Measurements from ENCODE around the gene ZNF460.

Gene ZNF460

GRCh38 chr19:57242821-57243220, 37.5 kb upstream of the ZNF460 start:
- no peak overlapping the region for H3K9ac ChIP-seq (ENCODE audit: low read length)
- H3K27ac ChIP-seq (ENCODE audit: low read depth, low read length), result no peak overlapping the region
- peaks cover 28% of the 10 kb centered on the region for H3K79me2 ChIP-seq (ENCODE audit: insufficient read depth, low read length)
- H3K9me3 ChIP-seq (ENCODE audit: insufficient read depth, low read length), result no peaks in the 10 kb centered on the region
- no peaks in the 10 kb centered on the region for H3K36me3 ChIP-seq (ENCODE audit: low read length)
- H3F3A ChIP-seq (ENCODE audit: insufficient read depth), result no peaks in the 10 kb centered on the region
- no peaks in the 10 kb centered on the region for H3K9me2 ChIP-seq (replicated peaks; ENCODE audit: insufficient read depth, low read length)
- no peak overlapping the region for H2AFZ ChIP-seq (ENCODE audit: low read depth, low read length, severe bottlenecking)
- H3K4me3 ChIP-seq (ENCODE audit: insufficient read depth, low read length, poor library complexity, severe bottlenecking), result no peak overlapping the region
- no peaks in the 10 kb centered on the region for H3K27me3 ChIP-seq (ENCODE audit: low read length)
- TF ChIP-seq CTCF (IDR thresholded peaks at IDR 0.05; ENCODE audit: insufficient read depth, low read length, poor library complexity, severe bottlenecking), result no peak
- no peak for TF ChIP-seq EZH2phosphoT487 (conservative IDR thresholded peaks at IDR 0.05; ENCODE audit: low read length)
- no peak overlapping the region for H3K4me2 ChIP-seq (ENCODE audit: low read depth, low read length, poor library complexity, severe bottlenecking)
- H4K20me1 ChIP-seq (ENCODE audit: low read depth, low read length), result no peaks in the 10 kb centered on the region

- Histone ChIP-seq H3K27ac (ENCODE audit: low read depth, low read length) (no peak overlapping the region), H3K36me3 (ENCODE audit: low read length) (no peaks in the 10 kb centered on the region), H3K79me2 (ENCODE audit: insufficient read depth, low read length) (peaks cover 28% of the 10 kb centered on the region), H3K9me3 (ENCODE audit: insufficient read depth, low read length) (no peaks in the 10 kb centered on the region), H3K9me2 (replicated peaks; ENCODE audit: insufficient read depth, low read length) (no peaks in the 10 kb centered on the region), H3K4me3 (ENCODE audit: insufficient read depth, low read length, poor library complexity, severe bottlenecking) (no peak overlapping the region), H3F3A (ENCODE audit: insufficient read depth) (no peaks in the 10 kb centered on the region), H3K27me3 (ENCODE audit: low read length) (no peaks in the 10 kb centered on the region), H3K4me2 (ENCODE audit: low read depth, low read length, poor library complexity, severe bottlenecking) (no peak overlapping the region), H3K9ac (ENCODE audit: low read length) (no peak overlapping the region), H4K20me1 (ENCODE audit: low read depth, low read length) (no peaks in the 10 kb centered on the region), H2AFZ (ENCODE audit: low read depth, low read length, severe bottlenecking) (no peak overlapping the region)
- TF ChIP-seq CTCF (IDR thresholded peaks at IDR 0.05; ENCODE audit: insufficient read depth, low read length, poor library complexity, severe bottlenecking) (no peak), EZH2phosphoT487 (conservative IDR thresholded peaks at IDR 0.05; ENCODE audit: low read length) (no peak)
Observed at GRCh38 chr19:57244513-57244912, 35.8 kb upstream of the ZNF460 start.

GRCh38 chr19:57245066-57245465, 35.2 kb upstream of the ZNF460 start:
- Histone ChIP-seq H3K27me3 (ENCODE audit: low read length) (no peaks in the 10 kb centered on the region), H3K79me2 (ENCODE audit: insufficient read depth, low read length) (peaks cover 28% of the 10 kb centered on the region), H3K36me3 (ENCODE audit: low read length) (no peaks in the 10 kb centered on the region), H3F3A (ENCODE audit: insufficient read depth) (no peaks in the 10 kb centered on the region), H3K4me3 (ENCODE audit: insufficient read depth, low read length, poor library complexity, severe bottlenecking) (no peak overlapping the region), H3K9ac (ENCODE audit: low read length) (no peak overlapping the region), H3K4me2 (ENCODE audit: low read depth, low read length, poor library complexity, severe bottlenecking) (no peak overlapping the region), H3K9me3 (ENCODE audit: insufficient read depth, low read length) (no peaks in the 10 kb centered on the region), H3K9me2 (replicated peaks; ENCODE audit: insufficient read depth, low read length) (no peaks in the 10 kb centered on the region), H4K20me1 (ENCODE audit: low read depth, low read length) (no peaks in the 10 kb centered on the region), H3K27ac (ENCODE audit: low read depth, low read length) (no peak overlapping the region), H2AFZ (ENCODE audit: low read depth, low read length, severe bottlenecking) (no peak overlapping the region)
- TF ChIP-seq EZH2phosphoT487 (conservative IDR thresholded peaks at IDR 0.05; ENCODE audit: low read length) (no peak), CTCF (IDR thresholded peaks at IDR 0.05; ENCODE audit: insufficient read depth, low read length, poor library complexity, severe bottlenecking) (no peak)
